VCaP (cell line): ENCODE results near the gene NETO1.

ENCODE experiments used
- H3K27ac ChIP-seq: fragments of 450-650 bp; 2 replicates; pipeline ENCODE4 v1.5.1; 2017
- CTCF ChIP-seq: fragments of 450-650 bp; conservative IDR thresholded peaks from 2 replicates; pipeline ENCODE4 v1.5.1; 2017; ENCODE audit warnings: mild to moderate bottlenecking, moderate library complexity

NETO1 gene

GRCh38 chr18:72840109-72840508 is 27.7 kb downstream of the NETO1 start:
- no peak overlapping the region for H3K27ac ChIP-seq
- no peak for TF ChIP-seq CTCF

DNA sequence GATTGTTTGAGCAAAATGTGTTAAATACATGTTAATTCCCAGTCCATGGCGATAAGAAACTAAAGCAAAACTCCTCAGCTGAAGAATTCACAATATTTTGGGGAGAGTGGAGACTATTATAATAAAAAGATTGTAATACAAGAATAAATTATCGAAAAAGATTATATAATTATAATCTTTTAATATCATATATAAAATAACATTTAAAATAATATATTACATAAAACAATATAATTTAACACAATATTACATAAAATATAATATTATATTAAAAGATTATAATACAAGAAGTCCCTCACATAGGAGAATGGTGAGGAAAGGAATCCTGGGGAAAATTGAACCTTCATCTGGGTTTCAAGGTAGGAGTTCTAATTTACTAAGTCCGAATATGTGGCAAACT is 33.1 kb downstream of the NETO1 start:
- H3K27ac ChIP-seq = no peak overlapping the region
- TF ChIP-seq CTCF = no peak

GRCh38 chr18:72833471-72833870 is 34.3 kb downstream of the NETO1 start:
- TF ChIP-seq CTCF = no peak

GRCh38 chr18:72830109-72830508 is 37.7 kb downstream of the NETO1 start:
- H3K27ac ChIP-seq = no peak overlapping the region
- no peak for TF ChIP-seq CTCF

More at GRCh38 chr18:72833471-72833870, 34.3 kb downstream of the NETO1 start:
- H3K27ac ChIP-seq = no peak overlapping the region

DNA sequence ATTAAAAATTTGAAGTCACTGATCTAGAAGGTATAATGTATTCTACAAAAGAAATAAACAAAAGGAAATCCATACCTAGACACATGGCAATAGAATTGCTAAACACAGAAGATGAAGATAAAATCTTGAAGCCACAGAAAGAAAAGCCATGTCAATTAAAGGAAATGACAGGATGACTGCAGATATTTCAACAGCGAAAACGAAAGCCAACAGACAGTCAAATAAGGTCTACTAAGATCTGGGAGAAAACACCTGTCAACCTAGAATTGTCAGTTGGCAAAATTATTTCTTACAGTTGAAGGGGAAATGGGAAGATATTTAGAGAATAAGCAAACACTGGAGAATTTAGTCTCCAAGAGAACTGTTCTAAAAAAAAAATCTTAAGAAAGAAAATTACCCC is 39.2 kb downstream of the NETO1 start:
- TF ChIP-seq CTCF = no peak
- no peak overlapping the region for H3K27ac ChIP-seq

DNA sequence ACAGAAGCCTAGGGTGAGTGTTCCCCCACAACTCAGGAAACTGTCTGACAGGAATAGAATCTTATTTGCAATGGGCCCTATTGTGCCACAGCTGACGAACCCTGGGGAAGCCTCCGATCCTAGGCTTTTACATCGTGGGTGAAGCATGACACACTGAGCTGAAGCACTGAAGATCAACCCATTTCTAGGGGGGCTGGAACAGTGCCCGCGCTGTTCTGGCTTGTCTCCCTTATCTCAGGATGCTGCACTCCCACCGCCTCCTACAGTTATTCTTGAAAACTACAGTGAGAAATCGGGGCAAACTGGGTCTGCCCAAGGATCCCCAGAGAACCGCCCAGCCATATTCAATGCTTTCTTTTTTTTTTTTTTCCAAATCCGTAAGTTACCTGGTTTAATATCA is 41.1 kb downstream of the NETO1 start:
- H3K27ac ChIP-seq = no peak overlapping the region
- no peak for TF ChIP-seq CTCF

GRCh38 chr18:72823345-72823744 is 44.4 kb downstream of the NETO1 start:
- H3K27ac ChIP-seq = no peak overlapping the region
- no peak for TF ChIP-seq CTCF

DNA sequence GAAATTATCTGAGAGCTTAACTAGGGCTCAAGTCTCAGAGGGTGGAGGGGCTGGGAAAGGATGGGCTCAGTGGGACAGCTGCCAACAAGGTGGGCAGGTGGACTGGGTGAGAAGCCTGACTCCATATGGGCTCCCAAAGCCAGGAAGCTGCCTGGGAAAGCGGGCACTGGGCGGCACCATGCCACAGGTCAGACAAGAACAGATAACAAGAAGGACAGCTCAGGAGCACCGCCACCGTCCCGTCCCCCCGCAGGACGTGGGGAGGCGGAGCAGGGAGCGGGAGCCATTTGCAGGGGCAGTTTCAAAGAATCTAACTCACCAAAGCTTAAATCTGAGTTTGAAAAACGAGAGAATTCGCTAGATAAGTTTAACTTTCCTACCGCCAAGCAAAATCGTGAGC is 45.6 kb downstream of the NETO1 start:
- no peak for TF ChIP-seq CTCF
- no peak overlapping the region for H3K27ac ChIP-seq
